GM12873 (cell line): Measurements from ENCODE around the gene ZBTB7A.
A peak's percentile ranks its signal among the peaks of the same experiment; 100 is the strongest.

Experiments
- CTCF ChIP-seq: IDR thresholded peaks from 2 replicates; pipeline ENCODE4 v1.5.1; 2012; ENCODE audit warnings: low read depth, mild to moderate bottlenecking, moderate library complexity, low read length, control low read depth; ENCODE audit not compliant: insufficient read depth; ENCODE audit errors: missing control alignments

Gene ZBTB7A

GRCh38 chr19:4066682-4067395, at the start of gene ZBTB7A:
ZBTB7A (minus strand) TSS chr19:4066899; CDS start chr19:4055232, 11,667 bp downstream.
- TF ChIP-seq CTCF, result no peak

- no peak for TF ChIP-seq CTCF
Measured at GRCh38 chr19:4115818-4116385, 49.2 kb upstream of the ZBTB7A start.

DNA sequence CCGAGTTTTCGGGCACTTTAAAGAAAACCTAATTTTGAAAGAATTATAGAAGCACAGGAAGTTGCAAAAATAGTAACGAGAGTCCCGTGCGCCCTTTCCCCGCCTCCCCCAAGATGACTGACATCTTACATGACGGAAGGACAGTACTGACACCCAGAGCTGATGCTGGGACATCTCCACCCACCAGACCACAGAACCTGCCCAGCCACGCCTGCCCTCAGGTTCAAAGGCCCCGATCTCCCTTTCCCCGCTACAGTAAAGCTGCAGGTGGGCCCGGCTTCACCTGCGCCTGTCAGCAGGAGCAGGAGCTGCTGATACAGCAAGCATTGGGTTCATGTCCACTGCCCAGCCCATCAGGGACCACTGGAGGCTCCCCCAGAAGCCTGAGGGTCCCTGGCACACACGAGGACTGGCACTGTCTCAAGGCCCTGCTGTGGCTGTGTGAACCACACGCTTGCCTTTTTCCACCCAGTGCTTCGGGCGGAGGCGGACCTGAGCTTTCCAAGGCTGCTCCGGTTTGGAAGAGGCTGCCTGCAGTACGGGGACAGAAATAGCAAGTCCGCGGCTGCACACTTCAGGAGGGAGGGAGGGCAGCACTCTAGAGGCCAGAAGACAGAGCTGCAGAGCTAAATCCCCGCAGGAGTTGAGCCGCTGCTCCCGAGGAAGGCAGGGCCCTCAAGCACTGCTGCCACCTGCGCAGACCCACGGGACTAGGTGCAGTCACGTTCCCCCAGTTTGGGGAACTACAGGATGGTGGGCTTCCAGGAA, 48.5 kb upstream of the ZBTB7A start:
- TF ChIP-seq CTCF, result peak; percentile 31

GRCh38 chr19:4114181-4114580, 47.5 kb upstream of the ZBTB7A start:
- no peak for TF ChIP-seq CTCF

- no peak for TF ChIP-seq CTCF
Measured at GRCh38 chr19:4113398-4114088, 46.8 kb upstream of the ZBTB7A start.

- no peak for TF ChIP-seq CTCF
Measured at GRCh38 chr19:4112367-4112766, 45.7 kb upstream of the ZBTB7A start.

- no peak for TF ChIP-seq CTCF
Measured at GRCh38 chr19:4109626-4109945, 42.9 kb upstream of the ZBTB7A start.
